GM19468 (cell line): Measurements from ENCODE around the gene TMEM273.

Experiments
- ATAC-seq: cut with Tn5 transposase; IDR thresholded peaks from one replicate; pipeline ENCODE4 v1.9.1; 2021; ENCODE audit warnings: mild to moderate bottlenecking, moderate library complexity, moderate number of reproducible peaks; ENCODE audit not compliant: unreplicated experiment; ENCODE audit errors: extremely low read depth

The TMEM273 gene

DNA sequence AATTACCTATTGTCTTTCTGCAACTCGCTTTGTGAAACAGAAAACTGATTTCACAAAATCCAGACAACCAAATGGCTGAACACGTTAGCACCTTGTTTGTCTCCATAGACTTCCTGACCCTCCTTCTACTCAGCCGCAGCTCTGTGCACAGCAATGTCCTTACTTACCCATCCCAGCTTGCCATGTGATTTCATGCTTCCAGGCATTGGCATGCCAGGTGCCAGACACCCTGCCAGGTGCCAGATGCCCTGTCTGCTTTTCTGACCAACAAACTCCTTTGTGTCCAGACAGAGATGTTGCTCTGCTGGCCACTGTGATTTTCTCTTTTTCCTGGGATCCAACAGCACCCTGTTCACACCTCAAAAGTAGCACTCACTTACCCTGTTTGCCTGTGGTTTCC lies 38.3 kb downstream of the TMEM273 start:
- ATAC-seq = no peak

DNA sequence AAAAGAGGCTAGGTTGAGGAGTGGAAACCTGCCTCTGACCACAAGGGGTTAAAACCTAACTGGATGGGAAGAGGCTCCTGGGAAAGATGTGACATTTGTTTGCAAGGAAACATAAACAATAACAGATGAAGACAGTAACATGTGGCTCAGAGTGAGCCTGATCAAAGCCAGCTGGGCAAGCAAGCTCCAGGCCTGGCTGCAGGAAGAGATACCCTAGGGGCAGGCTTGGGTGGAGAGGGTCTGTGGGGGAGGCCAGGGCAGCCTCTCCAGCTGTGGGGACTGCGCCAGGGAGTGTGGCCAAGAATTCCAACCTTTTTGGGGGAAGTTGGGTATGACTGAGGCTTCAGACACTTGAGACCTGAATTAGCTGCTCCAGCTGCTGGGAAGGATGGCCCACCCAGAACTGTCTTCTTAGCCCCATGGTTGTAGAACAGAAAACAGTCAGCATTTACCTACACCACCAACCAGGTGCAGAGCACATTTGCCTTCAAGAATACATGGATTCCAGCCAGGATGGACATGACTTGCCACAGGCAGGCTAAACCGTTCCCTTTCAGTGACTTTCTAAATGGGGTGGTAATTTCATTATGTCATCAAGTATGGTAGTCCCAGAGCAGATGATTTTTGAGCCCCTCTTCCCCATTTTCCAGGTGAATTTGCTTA lies 44.0 kb downstream of the TMEM273 start:
- no peak for ATAC-seq

GRCh38 chr10:49143249-49143648 lies 44.9 kb downstream of the TMEM273 start:
- ATAC-seq = no peak

DNA sequence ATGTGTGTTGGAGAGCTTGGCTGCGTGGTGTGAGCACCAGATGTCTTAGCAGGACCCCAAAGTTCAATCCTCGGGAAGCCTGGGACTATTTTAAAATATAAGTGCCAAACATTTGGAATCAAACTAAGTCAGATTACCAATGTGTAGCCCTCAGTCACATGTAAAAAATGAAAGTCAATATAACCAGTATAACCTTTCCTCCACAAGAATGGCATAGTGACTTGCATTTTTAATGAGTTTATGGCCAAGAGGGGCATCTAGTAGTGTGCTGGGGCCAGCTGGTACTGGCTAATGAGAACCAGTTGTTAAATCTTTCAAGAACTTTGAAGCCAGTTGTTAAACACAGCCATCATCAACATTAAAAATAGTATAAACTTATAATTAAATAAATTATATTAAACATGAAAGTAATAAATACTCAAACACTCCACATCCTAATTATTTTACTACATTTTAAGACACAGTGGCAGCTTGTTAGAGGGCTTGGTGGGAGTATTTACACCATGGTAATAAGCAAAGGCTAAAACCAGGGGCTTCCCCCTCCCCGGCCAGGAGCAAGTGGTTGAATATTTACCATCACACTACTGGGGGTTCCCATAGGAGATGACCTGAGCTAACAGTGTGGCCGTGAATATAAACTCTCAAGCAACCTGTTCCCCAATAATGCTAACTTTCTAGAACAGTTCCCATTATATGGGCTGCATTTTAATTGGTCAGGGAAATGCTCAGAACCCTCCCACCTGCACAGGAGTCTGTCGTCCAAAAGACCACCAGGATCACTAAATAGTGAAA lies 46.5 kb downstream of the TMEM273 start:
- ATAC-seq = no peak

GRCh38 chr10:49140304-49141177 lies 47.6 kb downstream of the TMEM273 start:
- ATAC-seq = no peak

GRCh38 chr10:49139846-49140195 lies 48.4 kb downstream of the TMEM273 start:
- no peak for ATAC-seq

DNA sequence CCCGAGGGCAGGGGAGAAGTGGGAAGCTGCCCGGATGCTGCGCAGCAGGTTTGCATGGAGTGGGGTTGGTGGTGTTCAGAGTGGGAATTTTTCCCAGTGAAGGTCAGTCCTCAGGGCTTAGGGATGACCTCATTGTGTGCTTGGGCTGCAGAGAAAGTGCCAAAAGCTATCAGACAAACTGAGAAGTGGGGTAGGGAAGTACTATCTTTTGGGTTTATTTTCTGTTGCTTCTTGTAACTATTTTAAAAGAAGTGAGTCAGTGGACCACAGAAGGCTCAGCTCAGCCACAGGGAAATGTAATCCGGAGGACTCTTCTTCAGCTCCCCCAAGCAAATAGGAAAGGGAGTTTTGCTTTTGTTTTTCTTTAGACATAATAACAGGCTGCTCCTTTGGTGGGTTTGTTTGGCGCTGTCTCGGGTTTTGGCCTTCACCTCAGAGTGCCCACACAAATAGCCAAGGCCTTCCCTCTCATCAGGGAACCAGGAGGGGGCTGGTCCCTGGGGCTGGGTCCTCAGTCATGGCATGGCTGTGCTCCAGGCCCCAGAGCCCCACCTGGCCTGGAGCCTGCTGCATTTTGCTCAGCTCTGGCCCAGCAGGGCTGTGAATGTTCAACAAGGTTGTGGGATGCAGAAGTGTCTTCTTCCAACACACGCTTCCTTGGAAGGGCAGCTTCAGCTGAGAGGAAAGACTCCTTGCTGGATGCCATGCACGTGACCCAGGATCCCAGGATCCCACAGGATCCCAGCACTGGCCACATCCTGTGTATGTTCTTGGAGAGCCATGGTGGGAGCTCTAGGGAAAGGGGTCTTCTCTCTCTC lies 49.0 kb downstream of the TMEM273 start:
- no peak for ATAC-seq

- no peak for ATAC-seq
Measured at GRCh38 chr10:49138361-49138891, 49.8 kb downstream of the TMEM273 start.

GRCh38 chr10:49136525-49136924 lies 51.7 kb downstream of the TMEM273 start:
- no peak for ATAC-seq

DNA sequence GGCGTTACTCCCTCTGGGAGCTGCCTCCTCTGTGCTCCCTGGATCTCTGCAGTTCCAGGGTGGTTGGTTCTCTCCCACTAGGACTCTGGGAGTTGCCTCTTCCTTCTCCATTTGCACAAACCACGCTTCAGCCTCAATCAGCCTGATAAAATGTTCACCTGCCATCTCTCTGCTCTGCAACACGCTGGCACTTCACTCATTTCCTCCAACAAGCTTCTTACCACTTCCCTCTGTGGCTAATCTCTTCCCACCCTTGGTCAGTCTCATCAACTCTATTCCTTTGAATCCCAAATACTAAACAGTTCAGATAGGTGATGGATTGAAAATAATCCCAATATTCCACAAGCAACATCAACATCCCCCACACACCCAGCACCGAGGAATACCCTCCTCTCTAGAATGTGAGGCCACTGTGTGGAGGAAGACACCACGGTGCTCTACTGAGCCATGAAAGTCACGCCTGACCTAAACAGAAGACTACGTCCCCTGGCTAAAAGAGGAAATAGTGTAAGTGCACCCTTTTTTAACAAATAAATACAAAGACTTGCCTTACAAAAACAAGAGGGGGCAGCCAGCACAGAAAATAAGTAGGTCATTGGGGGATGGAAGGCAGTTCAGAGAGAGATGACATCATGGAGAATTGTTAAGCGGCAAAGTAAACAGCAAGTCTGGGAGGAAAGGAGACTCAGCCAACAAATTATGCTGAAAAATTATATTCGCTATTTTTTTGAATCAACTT lies 52.4 kb downstream of the TMEM273 start:
- no peak for ATAC-seq

GRCh38 chr10:49134327-49134726 lies 53.9 kb downstream of the TMEM273 start:
- ATAC-seq = no peak

DNA sequence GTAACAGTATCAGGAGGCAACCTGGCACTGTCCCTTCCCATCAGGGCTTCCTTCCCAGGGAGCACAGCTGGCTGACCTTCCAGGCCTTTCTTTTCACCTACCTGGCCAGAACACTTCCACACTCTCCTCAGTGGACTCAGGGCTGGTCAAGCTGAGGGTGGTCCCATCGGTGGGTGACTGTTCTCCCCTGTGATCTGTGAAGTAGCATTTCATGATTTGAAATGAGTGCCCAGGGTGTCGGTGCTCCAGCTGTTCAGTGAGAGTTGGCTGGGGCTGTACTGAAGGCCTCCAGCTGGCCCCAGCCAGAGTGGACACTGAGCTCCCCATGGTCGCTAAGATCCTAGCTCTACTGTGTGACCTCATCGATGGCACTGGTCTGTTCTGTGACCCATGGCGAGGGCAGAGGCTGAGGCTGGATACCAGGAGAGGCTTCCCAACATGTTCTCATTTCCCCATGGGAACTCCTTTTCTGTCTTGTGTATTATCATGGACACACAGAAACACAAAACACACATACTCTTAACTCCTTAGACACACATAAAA lies 54.4 kb downstream of the TMEM273 start, which contains the start of gene FAM170B:
Gene FAM170B, minus strand, starts transcription at position 316 of the 543 bp plus-strand sequence. Its CDS starts 103 bp downstream, at position 213.
- no peak for ATAC-seq

DNA sequence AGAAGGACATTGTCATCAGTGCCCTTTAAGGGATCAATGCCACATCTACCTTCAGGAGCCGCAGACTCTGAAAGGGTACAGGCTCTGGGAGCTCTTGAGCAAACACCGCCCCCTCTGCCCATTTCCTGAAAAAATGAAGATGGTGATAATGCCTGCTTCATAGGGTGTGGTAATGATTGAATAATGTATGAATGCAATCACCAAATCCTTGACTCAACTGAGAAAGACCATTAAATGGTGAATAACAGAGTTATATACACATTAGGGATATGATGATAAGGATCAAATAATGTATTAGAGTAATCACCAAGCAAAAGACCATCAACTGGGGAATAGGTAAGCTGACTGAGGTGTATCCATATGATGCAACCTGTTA lies 55.8 kb downstream of the TMEM273 start:
- ATAC-seq = no peak

GRCh38 chr10:49131507-49132361 lies 56.5 kb downstream of the TMEM273 start:
- no peak for ATAC-seq

GRCh38 chr10:49129376-49129775 lies 58.8 kb downstream of the TMEM273 start:
- ATAC-seq = no peak

DNA sequence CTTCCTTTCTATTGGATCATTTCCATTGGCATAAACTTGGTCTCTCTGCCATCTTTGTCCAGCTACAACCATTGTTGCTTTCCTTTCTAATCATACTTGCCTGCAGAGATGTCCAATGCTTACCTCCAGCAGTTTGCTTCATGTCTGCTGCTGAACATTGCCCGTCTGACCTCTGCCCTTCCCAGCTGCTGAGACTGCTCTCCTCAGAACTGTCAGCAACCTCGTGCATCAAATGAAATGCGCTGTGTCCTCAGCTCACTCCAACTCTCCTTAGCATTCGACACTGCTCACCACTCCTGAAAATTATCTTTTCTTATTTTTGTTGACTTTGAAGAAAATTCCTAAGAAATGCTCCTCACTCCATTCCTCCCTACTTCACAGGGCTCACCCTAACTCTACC lies 59.3 kb downstream of the TMEM273 start:
- no peak for ATAC-seq

GRCh38 chr10:49123981-49124950 lies 63.9 kb downstream of the TMEM273 start:
- ATAC-seq = no peak
